AG04449 (cell line): ENCODE results near the gene REXO1.
"Not testable (repeated sequence)": the region's sequence is repeated elsewhere in the genome, so short reads cannot be mapped to it uniquely, and the experiment has no call there.

Experiments
- CTCF ChIA-PET: fragments of 350-600 bp; formaldehyde crosslinking; extraction: SDS; loops from one replicate; lab custom pipeline; 2021; ENCODE audit warnings: antibody characterized with exemption; lab: Yijun Ruan, JAX
- POLR2A ChIA-PET: fragments of 400-600, 350-600 bp; formaldehyde crosslinking; extraction: SDS; loops from one replicate; lab custom pipeline; 2020; ENCODE audit warnings: antibody characterized with exemption, inconsistent platforms; lab: Yijun Ruan, JAX
- DNase-seq: peaks from one replicate; pipeline ENCODE4 v3.0.0-alpha.2; 2010; ENCODE audit warnings: low read depth, low spot score
- H3K4me3 ChIP-seq: 2 replicates; pipeline ENCODE4 v1.5.1; 2011; ENCODE audit warnings: low read depth, mild to moderate bottlenecking, control low read depth, low read length
- TF ChIP-seq, protein P1 (sequence below): IDR thresholded peaks from one replicate; pipeline ENCODE4 v1.5.1; 2011; ENCODE audit warnings: mild to moderate bottlenecking, moderate library complexity, low read length, control low read depth, inconsistent platforms; ENCODE audit not compliant: insufficient read depth; ENCODE audit errors: missing control alignments

REXO1 gene

GRCh38 chr19:1804858-1805257 lies 43.4 kb downstream of the REXO1 start:
- DNase-seq = no peak
- ChIA-PET CTCF (interaction anchor here (0.7 to 2.6 kb wide), 2 partner anchors 21 to 32 kb away, joined by 3 to 9 read pairs; no protein-coding TSS in a partner anchor), POLR2A (no interaction called here)
- TF ChIP-seq, protein P1, sequence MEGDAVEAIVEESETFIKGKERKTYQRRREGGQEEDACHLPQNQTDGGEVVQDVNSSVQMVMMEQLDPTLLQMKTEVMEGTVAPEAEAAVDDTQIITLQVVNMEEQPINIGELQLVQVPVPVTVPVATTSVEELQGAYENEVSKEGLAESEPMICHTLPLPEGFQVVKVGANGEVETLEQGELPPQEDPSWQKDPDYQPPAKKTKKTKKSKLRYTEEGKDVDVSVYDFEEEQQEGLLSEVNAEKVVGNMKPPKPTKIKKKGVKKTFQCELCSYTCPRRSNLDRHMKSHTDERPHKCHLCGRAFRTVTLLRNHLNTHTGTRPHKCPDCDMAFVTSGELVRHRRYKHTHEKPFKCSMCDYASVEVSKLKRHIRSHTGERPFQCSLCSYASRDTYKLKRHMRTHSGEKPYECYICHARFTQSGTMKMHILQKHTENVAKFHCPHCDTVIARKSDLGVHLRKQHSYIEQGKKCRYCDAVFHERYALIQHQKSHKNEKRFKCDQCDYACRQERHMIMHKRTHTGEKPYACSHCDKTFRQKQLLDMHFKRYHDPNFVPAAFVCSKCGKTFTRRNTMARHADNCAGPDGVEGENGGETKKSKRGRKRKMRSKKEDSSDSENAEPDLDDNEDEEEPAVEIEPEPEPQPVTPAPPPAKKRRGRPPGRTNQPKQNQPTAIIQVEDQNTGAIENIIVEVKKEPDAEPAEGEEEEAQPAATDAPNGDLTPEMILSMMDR = no peak
- H3K4me3 ChIP-seq = no peak overlapping the region

DNA sequence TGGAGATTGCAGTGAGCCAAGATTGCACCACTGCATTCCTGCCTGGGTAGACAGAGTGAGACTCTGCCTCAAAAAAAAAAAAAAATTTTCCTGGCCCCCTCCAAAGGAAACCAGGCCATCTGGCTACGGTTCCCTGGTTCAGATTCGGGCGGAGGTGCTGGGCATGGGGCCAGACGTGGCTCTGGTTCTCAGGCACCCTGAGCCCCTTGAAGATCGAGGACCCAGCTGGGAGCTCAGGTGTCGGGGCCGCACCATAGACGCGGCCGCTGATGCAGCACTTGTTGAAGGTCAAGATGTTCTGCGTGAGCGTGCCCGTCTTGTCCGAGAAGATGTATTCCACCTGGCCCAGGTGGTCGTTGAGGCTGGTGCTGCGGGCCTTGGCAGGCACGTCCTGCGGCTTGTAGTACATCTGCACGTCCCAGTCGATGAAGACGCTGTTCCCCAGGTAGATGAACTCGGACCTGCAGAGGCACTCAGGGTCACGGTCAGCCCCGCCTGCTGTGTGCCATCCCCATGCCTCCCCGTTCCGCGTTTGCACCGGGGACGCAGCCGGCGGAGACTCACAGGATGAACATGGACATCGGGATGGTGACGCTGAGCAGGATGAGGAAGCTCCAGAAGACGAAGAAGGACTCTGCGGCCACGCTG lies 48.5 kb downstream of the REXO1 start:
- ChIA-PET POLR2A (no interaction called here), CTCF (interaction anchor here (0.6 to 9.8 kb wide), 4 partner anchors 18 to 517 kb away, joined by 3 to 143 read pairs (median 32); no protein-coding TSS in a partner anchor)
- no peak overlapping the region for H3K4me3 ChIP-seq
- TF ChIP-seq, protein P1 = no peak
- DNase-seq = no peak

- DNase-seq, H3K4me3 ChIP-seq, POLR2A ChIA-PET: not testable (repeated sequence)
- CTCF ChIA-PET = interaction anchor here (0.8 to 9.8 kb wide), 13 partner anchors 9 to 295 kb away, joined by 3 to 143 read pairs (median 6); no protein-coding TSS in a partner anchor
These were observed 51.0 kb downstream of the REXO1 start for GRCh38 chr19:1797313-1797712.

- POLR2A ChIA-PET = interaction anchor here (0.6 kb wide), 1 partner anchor 153 kb away, joined by 3 read pairs; no protein-coding TSS in a partner anchor
- no peak for DNase-seq
These were observed 51.7 kb downstream of the REXO1 start for GRCh38 chr19:1796395-1797142.

GRCh38 chr19:1794424-1795172 lies 53.7 kb downstream of the REXO1 start:
- no peak for DNase-seq
- ChIA-PET POLR2A (no interaction called here), CTCF (interaction anchor here (0.7 to 9.8 kb wide), 21 partner anchors 12 to 248 kb away, joined by 3 to 143 read pairs (median 4); partner anchors contain the start of genes ATP8B3 and UQCR11)
- no peak overlapping the region for H3K4me3 ChIP-seq
- TF ChIP-seq, protein P1 = no peak

More at GRCh38 chr19:1796395-1797142, 51.7 kb downstream of the REXO1 start:
- CTCF ChIA-PET = interaction anchor here (0.8 to 9.8 kb wide), 17 partner anchors 9 to 294 kb away, joined by 3 to 143 read pairs (median 6); partner anchors contain the start of gene ATP8B3
- TF ChIP-seq, protein P1 = no peak
- H3K4me3 ChIP-seq = no peak overlapping the region

DNA sequence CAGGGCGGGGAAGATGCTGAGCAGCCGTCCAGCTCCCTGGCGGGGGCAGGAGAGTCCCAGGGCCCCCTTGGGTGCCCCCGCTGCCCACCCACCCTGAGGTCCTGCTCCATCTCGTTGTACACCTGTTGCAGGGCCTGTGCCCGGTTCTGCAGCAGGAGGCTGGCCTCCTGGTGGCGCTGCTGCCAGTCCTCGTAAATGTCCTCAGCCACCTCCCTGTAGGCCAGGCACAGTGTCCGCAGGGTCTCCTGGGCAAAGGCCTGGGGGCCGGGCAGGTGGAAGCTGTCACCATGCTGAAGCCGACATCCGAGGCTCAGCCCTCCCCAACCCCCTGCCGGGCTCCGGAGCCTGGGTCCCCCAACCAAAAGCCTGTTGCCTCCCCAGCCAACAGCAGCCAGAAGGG lies 56.4 kb downstream of the REXO1 start:
- TF ChIP-seq, protein P1 = no peak
- ChIA-PET CTCF (interaction anchor here (1.0 to 9.8 kb wide), 6 partner anchors 10 to 249 kb away, joined by 3 to 143 read pairs (median 8); no protein-coding TSS in a partner anchor), POLR2A (no interaction called here)
- no peak overlapping the region for H3K4me3 ChIP-seq
- DNase-seq = no peak
